GM19023 (cell line): Measurements from ENCODE around the gene TRIP13.
"Not testable (repeated sequence)": the region's sequence is repeated elsewhere in the genome, so short reads cannot be mapped to it uniquely, and the experiment has no call there.

Experiments
- ATAC-seq: cut with Tn5 transposase; IDR thresholded peaks from one replicate; pipeline ENCODE4 v1.9.1; 2021; ENCODE audit warnings: mild to moderate bottlenecking, moderate library complexity; ENCODE audit not compliant: unreplicated experiment

TRIP13 gene

DNA sequence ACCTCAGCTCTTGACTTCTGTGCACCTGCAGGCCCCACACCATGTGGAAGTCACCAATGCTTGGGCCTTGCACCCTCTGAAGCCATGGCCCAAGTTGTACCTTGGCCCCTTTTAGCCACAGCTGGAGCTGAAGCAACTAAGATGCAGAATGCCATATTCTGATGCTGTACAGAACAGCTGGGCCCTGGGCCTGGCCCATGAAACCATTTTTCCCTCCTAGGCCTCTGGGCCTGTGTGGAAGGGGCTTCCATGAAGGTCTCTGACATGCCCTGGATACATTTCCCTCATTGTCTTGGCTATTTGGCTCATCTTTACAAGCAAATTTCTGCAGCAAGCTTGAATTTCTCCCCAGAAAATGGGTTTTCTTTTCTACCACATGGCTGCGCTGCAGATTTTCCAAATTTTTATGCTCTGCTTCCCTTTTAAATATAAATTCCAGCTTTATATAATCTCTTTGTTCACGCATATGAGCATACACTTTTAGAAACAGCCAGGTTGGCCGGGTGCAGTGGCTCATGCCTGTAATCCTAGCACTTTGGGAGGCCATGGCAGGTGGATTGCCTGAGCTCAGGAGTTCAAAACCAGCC is 41.8 kb downstream of the TRIP13 start:
- ATAC-seq = not testable (repeated sequence)

DNA sequence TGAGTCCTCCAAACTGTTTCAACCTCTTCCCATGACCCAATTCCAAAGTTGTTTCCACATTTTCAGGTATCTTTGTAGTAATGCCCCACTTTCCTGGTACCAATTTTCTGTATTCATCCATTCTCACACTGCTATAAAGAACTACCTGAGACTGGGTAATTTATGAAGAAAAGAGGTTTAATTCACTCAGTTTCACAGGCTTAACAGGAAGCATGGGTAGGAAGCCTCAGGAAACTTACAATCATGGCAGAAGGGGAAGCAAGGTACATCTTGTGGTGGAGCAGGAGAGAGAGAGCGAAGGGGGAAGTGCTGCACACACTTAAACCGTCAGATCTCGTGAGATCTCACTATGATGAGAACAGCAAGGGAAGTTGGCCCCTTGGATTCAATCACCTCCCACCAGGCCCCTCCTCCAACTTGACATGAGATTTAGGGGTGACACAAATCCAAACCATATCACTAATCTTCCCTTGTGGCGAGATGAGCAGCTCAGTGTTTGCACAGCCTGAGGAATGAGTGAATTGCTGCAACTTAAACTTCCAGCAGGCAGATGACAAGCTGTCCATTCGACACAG is 42.9 kb downstream of the TRIP13 start:
- no peak for ATAC-seq

DNA sequence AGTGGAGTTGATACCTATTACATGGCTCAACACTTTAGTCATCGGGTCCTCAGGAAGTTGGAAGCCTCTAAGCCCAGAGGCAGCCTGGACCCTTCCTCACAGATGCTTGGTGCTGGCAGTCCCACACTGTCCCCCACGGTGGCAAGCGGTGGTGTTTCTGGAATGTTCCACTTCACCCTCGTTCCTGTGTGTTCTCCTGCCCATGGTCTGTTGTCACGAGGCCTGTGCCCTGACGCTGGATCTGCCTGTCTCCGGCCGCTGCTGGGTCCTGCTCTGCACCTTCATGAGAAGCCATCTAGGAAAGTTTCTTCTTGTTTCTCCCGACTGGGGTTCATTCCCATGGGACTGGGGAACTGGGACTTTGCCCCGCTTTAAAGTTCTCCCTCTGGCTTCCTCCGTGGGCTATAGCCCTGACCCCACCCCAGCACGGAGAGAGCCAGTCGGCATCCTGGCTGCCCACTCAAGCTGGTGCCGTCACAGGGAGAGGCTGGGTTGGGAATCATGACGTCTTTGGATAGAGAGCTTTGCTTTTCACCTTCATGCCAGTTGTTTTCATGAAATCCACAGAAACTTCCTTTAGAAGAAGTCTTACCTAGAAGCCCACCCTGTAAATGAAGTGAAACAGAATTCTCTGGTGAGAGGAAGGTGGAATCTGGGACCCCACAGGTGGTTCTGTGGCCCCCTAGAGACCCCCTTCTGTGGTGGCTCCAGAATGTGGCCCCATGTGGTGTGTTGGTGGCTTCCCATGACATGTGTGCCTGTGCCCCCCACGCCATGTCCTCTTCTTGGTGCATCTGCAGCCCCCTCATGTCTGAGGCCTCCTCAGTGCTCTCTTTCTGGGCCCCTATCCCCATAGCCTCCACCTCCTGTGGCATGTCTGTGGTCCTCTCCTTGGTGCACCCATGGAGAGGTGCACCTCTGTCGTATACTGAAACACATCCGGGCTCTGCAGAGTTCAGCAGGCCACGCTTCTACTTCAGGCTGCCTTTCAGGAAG is 43.8 kb downstream of the TRIP13 start:
- no peak for ATAC-seq

DNA sequence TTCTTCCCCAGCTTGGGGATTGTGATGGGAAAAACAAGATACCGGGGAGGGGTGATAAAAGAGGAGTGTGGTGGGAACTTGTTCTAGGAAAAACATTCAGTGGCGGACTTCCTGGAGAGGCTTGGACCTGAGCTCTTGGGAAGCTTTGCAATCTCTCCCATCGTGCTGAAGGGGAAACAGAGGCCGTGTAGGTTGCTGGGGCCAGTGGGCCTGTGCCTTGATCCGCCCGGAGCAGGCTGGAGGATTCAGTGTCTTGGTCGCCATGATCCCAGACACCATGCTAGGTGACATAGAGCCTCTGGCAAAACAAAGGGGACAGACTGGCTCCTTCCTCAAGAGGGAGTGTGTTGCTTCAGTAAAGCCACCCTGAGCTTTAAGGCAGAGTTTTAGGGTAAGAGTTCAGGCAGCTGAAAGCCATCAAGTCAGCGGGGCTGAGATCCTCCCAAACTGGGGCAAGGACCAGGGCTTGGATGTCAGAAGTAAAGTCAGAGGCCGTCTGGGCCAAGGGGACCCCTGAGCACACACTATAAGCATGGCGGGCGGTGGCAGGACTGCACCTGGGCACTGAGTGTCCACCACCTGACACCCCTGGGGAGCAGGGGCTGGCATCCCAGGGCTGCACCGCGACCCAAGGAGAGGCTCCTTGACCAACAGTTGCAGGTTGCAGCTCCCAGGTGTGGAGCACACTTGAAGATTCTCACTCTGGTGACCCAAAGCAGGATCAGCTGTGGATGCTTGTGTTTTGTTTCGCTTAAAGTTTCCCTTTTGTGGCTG is 44.7 kb downstream of the TRIP13 start:
- ATAC-seq = no peak

DNA sequence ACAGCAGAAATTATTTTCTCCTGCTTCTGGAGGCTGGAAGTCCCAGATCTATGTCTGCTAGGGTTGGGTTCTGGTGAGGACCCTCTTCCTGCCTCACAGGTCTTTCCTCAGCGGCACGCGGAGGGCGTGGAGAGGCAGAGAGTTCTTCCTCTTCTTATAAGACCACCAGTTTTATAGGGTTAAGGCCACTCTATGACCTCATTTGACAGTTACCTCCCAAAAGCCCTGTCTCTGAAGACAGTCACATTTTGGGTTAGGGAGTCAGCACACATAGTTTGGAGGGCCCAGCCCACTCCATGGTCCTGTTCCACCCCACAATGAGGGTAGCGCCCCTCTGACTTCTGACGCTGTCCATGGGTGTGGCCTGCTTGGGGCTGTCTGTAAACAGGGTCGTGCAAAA is 46.7 kb downstream of the TRIP13 start:
- no peak for ATAC-seq

DNA sequence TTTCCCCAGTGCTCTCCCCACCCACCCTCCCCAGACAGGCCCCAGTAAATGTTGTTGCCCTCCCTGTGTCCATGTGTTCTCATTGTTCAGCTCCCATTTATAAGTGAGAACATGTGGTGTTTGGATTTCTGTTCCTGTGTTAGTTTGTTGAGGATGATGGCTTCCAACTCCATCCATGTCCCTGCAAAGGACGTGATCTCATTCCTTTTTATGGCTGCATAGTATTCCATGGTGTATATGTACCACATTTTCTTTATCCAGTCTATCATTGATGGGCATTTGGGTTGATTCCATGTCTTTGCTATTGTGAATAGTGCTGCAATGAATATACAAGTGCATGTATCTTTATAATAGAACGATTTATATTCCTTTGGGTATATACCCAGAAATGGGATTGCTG is 48.1 kb downstream of the TRIP13 start:
- ATAC-seq = not testable (repeated sequence)

DNA sequence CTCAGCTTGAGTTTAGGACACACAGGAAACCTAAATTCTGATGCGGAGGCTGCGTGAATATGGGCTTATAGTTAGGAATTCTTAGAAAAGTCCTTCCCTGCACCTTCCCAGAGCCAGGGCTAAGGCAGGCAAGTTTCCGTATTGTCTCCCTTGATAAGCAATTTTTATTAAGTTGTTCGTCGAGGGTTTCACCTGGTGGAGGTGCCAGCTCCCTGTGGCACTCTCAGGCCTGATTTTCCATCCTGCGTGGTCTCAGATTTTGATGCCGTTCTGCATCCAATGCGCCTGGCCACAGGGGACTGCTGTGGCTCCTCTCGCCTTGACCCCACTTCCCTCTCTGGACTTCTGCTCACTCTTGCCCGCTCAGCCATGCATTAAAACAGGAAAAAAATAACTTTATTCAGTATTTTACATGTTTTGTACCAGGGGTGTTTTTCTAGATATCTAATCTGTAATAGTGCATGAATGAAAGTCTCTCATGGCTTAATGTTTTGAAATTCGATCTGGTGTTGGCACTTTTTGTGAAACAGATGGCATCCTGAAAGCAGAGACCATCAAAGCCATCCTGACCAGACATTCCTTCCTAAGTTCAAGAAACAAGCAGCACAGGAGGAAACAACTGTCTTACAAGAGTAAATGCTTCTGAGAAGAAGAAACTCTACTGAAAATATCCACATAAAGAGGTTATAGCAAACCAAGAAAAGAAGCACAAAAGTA is 50.7 kb downstream of the TRIP13 start:
- no peak for ATAC-seq

DNA sequence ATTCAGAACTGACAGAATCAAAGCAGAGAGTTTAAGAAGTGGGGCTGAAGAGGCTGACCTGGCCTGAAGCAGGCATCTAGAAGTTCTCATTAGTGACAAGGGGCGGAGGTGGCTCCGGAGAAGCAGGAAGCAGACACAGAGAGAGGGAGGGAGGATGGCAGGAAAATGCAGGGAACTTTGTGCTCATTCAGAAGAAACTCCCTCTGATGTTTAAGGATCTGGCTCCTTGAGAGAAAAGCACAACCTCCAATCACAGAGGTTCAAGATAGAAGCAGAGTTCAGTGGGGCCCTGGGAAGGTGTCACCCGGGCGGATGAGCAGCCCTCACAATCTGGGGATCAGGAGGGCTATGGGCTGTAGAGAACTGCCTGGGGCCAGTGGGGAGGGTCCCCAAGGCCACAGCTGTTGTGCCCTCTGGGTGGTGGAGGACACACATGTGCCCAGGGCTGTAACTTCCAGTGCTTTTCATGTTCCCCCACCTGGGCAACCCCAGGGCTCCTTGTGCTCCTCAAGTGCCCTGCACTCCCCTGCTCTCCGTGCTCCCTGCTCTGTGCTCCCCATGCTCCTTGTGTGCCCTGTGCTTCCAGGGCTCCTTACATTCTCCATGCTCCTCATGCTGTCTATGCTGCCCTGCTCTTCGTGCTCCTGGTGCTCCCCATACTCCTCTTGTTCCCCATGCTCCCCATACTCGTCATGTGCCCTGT is 51.4 kb downstream of the TRIP13 start:
- no peak for ATAC-seq

DNA sequence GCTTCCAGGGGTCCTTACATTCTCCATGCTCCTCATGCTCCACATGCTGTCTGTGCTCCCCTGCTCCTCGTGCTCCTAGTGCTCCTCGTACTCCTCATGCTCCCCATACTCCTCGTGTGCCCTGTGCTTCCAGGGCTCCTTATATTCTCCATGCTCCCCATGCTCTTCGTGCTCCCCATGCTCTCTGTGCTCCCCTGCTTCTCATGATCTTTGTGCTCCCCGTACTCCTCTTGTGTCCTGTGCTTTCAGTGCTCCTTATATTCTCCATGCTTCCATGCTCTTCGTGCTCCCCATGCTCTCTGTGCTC is 51.9 kb downstream of the TRIP13 start:
- ATAC-seq = no peak

DNA sequence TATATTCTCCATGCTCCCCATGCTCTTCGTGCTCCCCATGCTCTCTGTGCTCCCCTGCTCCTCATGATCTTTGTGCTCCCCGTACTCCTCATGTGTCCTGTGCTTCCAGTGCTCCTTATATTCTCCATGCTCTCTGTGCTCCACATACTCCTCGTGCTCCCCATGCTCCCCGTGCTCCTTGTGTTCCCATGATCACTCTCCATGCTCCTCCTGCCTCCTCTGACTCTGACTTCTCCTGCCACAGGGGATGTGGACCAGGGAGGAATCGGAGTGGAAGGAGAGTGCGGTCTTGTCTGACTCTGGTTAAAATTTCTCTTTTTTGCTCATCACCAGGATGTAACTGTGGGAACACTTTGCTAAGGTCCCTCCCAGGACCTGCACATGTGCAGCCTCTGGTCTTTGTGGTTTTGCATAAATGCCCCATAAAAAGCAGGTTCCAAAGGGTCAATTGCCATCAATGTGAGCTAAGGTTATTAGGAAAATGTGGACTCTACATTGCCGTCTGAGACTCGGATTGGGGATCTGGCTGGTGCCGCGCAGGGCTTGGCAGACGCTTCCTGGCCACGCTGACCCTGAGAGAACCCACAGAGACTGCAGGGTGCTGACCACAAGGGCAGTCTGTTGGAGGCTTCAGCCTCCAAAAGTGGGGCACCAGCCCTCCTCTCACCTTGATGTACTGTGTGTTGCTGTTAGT is 52.5 kb downstream of the TRIP13 start:
- no peak for ATAC-seq

DNA sequence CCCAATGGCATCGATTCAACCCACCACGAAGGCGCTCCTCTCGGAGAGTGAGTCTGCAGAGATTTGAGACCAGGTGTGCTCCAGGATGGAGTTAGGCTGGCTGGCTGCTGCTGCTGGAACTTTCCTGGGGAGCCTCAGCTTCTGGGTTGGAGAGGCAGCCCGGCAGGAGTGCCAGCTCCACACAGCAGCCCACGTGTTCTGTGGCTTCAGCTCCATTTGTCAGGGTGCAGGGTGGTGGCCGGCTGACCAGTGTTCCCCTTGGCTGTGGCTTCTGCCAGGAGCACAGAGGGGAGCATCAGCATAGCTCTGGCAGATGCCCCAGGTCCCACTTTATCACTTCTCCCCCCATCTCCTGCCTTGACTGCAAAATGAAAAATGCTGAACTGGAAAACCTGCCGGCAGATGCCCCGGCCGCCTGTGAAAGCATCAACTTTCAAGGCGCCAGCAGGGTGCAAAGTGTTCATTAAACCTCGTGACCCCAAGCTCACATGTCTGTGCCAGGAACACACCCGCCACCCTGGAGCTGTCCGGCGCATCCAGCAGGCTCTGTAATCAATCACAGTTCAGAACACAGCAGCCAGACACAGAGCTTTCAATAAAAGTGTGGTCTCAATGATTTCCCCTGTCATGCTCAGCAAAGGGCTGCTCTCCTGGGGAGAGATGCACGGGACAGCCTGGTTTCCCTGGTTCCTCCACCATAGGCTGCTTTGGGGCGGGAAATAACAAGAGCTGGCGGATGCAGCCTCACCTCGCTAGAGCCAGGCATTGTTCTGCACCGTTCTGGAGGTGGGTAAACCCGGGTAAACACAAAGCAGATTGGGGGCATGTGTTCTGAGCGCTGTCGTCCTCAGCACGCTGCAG is 53.2 kb downstream of the TRIP13 start:
- no peak for ATAC-seq

DNA sequence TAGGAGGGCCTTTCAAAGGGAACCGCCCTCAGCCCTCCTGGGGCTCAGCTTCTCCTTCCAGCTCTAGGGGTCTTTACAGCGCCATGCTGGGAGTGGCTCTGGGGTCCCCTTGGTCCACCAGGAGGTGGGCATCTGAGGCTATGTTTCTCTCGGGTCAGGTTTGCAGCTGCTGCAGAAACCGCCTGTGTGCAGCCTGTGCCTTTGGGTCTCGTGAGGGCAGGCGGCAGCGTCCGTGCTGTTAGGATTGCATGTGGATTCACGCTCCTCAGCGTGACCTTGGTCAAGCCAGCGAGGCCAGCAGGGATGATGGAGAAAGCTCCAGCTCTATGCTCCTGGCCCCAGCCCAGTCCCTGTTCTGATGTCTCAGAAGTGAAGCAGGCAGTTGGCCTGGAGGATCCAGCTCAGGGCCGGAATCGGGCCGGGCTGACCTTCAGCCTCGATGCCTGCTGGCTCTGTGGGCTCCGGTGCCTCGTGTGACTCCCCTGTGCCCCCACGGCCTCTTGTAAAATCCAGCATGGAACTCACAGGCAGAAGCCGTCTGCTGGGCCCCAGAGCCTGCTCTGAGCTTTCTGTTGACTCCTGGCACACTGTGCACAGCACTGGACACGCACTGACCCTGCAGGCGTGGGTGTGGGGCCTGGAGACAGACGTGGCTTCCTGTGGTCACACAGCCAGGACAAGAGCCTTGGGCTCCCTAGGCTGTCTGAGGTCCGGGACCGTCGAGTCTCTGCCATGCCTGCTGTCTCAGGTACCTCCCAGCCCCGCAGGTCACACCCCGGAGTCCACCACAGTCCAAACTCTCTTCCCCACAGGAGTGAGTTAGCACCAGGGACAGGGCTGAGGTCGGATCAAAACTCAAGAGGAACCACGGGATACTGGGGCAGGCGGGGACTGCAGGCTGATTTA is 54.3 kb downstream of the TRIP13 start:
- ATAC-seq = no peak

DNA sequence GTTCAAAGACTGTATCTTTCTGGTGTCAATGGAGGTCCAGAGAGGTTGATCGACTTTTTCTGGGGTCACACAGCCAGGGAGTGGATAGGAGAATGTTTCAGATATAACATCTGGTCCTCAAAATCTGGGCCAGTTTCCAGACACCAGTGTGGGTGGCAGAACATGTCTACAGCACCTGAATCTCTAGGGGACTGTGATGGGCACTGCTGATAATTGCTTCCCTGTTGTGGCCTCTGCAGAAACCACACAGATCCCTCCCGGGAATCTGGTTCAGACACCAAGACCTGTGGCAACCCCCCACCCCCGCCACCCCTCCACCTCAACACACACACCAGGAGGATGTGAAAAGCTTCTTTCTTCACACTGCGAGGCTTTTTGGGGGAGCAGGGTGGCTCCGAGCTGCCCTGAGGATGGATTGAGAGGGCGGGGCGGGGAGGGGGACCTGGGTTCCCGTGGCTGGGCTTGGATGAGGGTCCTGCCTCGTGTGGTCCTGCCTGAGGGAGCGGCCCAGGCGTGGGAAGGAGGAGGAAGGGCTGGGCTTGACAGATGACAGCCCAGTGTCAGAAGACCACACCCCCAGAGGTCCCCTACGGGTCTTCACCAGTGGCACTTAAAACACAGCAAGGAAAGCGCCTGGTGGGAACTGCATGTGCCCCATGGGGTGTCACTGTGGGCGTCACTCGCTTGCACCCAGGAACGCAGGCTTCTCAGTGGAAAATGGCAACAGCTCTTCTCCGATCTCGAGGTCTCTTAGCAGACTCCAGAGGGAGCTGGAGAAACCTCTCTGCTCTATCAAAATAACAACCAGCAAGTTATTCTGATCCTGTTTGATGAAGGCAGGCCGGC is 55.2 kb downstream of the TRIP13 start:
- no peak for ATAC-seq

DNA sequence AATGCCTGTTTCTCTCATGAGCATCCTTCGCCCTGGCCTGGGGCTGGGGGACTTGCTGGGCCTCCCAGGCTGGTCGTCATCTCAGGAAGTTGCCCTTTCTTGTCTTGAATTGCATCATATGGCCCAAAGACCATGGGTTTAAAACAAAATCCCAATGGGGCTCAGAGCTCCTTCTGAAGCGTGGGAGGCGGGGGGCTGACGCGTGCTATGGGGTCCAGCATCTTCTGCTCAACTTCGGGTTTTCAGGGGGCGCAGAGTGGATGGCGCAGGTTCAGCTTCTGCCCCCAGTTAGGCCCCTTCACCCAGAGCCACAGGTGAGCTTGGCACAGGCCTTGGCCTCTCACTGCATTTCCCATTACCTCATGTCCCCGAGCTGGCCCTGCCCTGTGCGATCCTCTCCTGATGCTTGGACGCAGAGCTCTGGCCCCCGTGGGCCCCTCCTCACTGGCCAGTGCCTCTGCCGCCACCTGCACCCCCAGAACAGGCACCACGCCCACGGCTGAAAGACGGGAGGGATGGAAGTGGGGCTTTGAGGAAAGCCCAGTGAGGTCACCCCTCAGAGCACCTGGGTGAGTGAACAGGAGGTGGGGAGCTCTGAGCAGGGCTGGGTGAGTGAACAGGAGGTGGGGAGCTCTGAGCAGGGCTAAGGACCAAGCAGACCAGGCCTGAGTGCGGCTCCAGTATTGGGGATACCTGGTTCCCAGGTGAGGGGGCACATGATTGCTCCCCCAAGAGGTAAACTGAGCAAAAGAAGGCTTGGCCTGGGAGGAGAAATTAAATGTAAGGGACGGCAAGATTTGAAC is 56.0 kb downstream of the TRIP13 start:
- no peak for ATAC-seq

DNA sequence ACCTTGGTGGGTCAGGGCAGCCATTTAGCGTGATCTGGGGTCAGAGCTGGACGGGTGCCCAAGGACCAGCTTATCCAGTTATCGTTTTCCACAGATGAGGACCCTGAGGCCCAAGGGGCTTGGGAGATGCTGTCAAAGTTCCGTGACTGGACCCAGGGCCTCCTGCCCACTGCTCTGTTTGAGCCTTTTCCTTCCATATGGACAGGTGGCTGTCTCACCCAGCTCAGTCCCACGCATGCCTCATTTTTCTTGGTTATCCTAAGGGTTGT is 56.5 kb downstream of the TRIP13 start:
- ATAC-seq = no peak
